ENCODE measurements around the gene ZFP62. TPM values are rescaled to one million over a fixed set of nuclear protein-coding genes. Genes with fewer than 3 reads are reported as not detected.

The ZFP62 gene
- total RNA-seq, 1 donor from 2014 or later: 14.5 TPM

DNA sequence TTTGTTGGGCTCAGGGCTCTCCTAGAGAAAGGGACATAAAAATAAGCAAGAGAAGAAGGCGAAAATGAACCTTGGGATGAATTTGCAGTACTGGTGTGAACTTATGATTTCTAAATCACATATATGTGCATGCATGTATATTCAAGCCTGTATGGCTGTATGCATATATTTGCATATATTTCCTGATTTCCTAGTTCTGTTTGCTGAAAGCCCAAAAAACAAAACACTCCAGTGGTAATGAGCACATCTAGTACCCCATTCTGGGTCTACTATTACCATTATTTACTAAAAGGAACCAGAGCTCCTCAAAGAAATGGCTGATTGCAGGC lies 7.3 kb downstream of the ZFP62 start:
- TF ChIP-seq, protein P1, sequence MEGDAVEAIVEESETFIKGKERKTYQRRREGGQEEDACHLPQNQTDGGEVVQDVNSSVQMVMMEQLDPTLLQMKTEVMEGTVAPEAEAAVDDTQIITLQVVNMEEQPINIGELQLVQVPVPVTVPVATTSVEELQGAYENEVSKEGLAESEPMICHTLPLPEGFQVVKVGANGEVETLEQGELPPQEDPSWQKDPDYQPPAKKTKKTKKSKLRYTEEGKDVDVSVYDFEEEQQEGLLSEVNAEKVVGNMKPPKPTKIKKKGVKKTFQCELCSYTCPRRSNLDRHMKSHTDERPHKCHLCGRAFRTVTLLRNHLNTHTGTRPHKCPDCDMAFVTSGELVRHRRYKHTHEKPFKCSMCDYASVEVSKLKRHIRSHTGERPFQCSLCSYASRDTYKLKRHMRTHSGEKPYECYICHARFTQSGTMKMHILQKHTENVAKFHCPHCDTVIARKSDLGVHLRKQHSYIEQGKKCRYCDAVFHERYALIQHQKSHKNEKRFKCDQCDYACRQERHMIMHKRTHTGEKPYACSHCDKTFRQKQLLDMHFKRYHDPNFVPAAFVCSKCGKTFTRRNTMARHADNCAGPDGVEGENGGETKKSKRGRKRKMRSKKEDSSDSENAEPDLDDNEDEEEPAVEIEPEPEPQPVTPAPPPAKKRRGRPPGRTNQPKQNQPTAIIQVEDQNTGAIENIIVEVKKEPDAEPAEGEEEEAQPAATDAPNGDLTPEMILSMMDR (IDR thresholded peaks at IDR 0.05; ENCODE audit: insufficient read depth, low read depth, low read length): no peak
- no peak for TF ChIP-seq EZH2 (IDR thresholded peaks at IDR 0.05; ENCODE audit: insufficient read depth, low read length)
- Mint-ChIP-seq H3K27me3 (ENCODE audit: low read depth, unreplicated experiment) (no peaks in the 10 kb centered on the region), H3K9me3 (ENCODE audit: unreplicated experiment) (peaks cover 28% of the 10 kb centered on the region), H3K4me1 (ENCODE audit: low read depth, unreplicated experiment) (no peaks in the 10 kb centered on the region), H3K36me3 (ENCODE audit: low read depth, unreplicated experiment) (peaks cover 51% of the 10 kb centered on the region), H3K4me3 (ENCODE audit: unreplicated experiment) (no peak overlapping the region), H3K27ac (ENCODE audit: unreplicated experiment) (no peak overlapping the region)
- Histone ChIP-seq H2AFZ (ENCODE audit: low read depth, low read length) (no peak overlapping the region), H3K9ac (ENCODE audit: low read length) (no peak overlapping the region), H3K27ac (ENCODE audit: low read depth, low read length) (no peak overlapping the region), H4K20me1 (ENCODE audit: insufficient read depth, low read length) (no peaks in the 10 kb centered on the region), H3K79me2 (ENCODE audit: insufficient read depth, low read length) (peaks cover 8% of the 10 kb centered on the region), H3K36me3 (ENCODE audit: insufficient read depth, low read length) (peaks cover 29% of the 10 kb centered on the region), H3K4me3 (ENCODE audit: insufficient read depth, low read depth, low read length) (no peak overlapping the region), H3K9me3 (ENCODE audit: insufficient read depth, low read depth, low read length) (peaks cover 30% of the 10 kb centered on the region), H3K4me2 (ENCODE audit: low read length) (no peak overlapping the region), H3K4me1 (ENCODE audit: insufficient read depth, low read length) (no peaks in the 10 kb centered on the region), H3K27me3 (ENCODE audit: insufficient read depth, low read length) (no peaks in the 10 kb centered on the region)
- FAIRE-seq (no peak), DNase-seq (ENCODE audit: low read depth) (no peak)

DNA sequence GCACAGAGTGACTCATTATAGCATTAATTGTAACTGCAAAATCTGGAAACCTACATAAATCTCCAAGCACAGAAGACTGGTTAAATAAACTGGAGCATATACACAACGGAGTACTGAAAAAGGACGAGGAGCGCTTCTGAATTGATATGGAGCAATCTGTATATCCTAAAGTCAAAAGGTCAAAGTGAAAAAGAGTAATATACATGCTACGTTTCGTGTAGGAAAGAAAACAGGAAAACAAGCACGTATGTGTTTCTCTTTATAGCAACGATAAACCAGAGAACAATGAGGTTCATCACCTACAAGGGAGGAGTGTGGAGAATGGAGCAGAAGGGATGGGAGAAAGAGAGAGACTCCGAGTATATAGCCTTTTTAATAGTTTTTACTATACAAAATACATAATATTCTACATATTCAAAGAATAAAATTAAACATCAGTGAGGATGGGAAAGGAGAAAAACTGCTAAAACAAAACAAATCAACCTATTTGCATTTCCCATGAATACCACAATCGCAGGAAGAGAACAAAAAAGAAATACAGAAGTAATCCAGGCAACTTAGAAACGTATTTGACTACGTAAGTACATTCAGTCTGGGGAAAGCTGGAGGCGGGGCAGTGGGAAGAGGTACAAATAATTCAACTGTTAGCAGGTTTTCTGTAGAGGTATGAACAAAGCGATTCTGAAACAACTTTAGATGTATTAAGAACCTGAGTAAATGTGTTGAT lies 7.8 kb downstream of the ZFP62 start:
- DNase-seq (ENCODE audit: low read depth) (no peak), FAIRE-seq (no peak)
- TF ChIP-seq, protein P1 (IDR thresholded peaks at IDR 0.05; ENCODE audit: insufficient read depth, low read depth, low read length): no peak
- TF ChIP-seq EZH2 (IDR thresholded peaks at IDR 0.05; ENCODE audit: insufficient read depth, low read length): no peak
- Mint-ChIP-seq H3K36me3 (ENCODE audit: low read depth, unreplicated experiment) (peaks cover 56% of the 10 kb centered on the region), H3K27ac (ENCODE audit: unreplicated experiment) (no peak overlapping the region), H3K9me3 (ENCODE audit: unreplicated experiment) (peaks cover 33% of the 10 kb centered on the region), H3K4me1 (ENCODE audit: low read depth, unreplicated experiment) (no peaks in the 10 kb centered on the region), H3K27me3 (ENCODE audit: low read depth, unreplicated experiment) (no peaks in the 10 kb centered on the region), H3K4me3 (ENCODE audit: unreplicated experiment) (no peak overlapping the region)
- Histone ChIP-seq H3K79me2 (ENCODE audit: insufficient read depth, low read length) (peaks cover 4% of the 10 kb centered on the region), H3K4me2 (ENCODE audit: low read length) (no peak overlapping the region), H3K4me1 (ENCODE audit: insufficient read depth, low read length) (no peaks in the 10 kb centered on the region), H3K27ac (ENCODE audit: low read depth, low read length) (no peak overlapping the region), H4K20me1 (ENCODE audit: insufficient read depth, low read length) (no peaks in the 10 kb centered on the region), H3K36me3 (ENCODE audit: insufficient read depth, low read length) (peaks cover 30% of the 10 kb centered on the region), H3K9ac (ENCODE audit: low read length) (no peak overlapping the region), H3K9me3 (ENCODE audit: insufficient read depth, low read depth, low read length) (peaks cover 34% of the 10 kb centered on the region), H3K4me3 (ENCODE audit: insufficient read depth, low read depth, low read length) (no peak overlapping the region), H2AFZ (ENCODE audit: low read depth, low read length) (no peak overlapping the region), H3K27me3 (ENCODE audit: insufficient read depth, low read length) (no peaks in the 10 kb centered on the region)

DNA sequence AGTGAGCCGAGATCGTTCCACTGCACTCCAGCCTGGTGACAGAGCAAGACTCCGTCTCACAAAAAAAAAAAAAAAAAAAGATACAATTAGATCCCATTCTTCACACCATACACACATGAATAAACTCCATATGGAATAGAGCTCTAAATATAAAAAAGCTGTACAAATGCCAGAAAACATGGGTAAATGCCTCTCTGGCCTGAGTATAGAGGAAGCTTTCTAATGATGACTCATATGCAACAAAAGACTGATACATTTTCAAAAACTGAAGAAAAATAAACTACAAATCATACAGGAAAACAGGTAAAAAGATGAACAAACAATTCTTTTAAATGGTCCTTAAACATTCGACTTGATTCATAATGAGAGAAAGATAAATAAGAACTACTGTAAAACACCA lies 8.6 kb downstream of the ZFP62 start:
- no peak overlapping the region for H2AFZ ChIP-seq (ENCODE audit: low read depth, low read length)
- no peaks in the 10 kb centered on the region for H4K20me1 ChIP-seq (ENCODE audit: insufficient read depth, low read length)
- H3K27ac Mint-ChIP-seq (ENCODE audit: unreplicated experiment): no peak overlapping the region
- H3K4me3 Mint-ChIP-seq (ENCODE audit: unreplicated experiment): no peak overlapping the region
- peaks cover 34% of the 10 kb centered on the region for H3K9me3 ChIP-seq (ENCODE audit: insufficient read depth, low read depth, low read length)
- no peak for FAIRE-seq
- H3K36me3 Mint-ChIP-seq (ENCODE audit: low read depth, unreplicated experiment): peaks cover 61% of the 10 kb centered on the region
- H3K4me3 ChIP-seq (ENCODE audit: insufficient read depth, low read depth, low read length): no peak overlapping the region
- no peak overlapping the region for H3K27ac ChIP-seq (ENCODE audit: low read depth, low read length)
- no peak overlapping the region for H3K4me2 ChIP-seq (ENCODE audit: low read length)
- no peak overlapping the region for H3K9ac ChIP-seq (ENCODE audit: low read length)
- no peaks in the 10 kb centered on the region for H3K27me3 Mint-ChIP-seq (ENCODE audit: low read depth, unreplicated experiment)
- no peak for DNase-seq (ENCODE audit: low read depth)
- H3K9me3 Mint-ChIP-seq (ENCODE audit: unreplicated experiment): peaks cover 37% of the 10 kb centered on the region
- H3K79me2 ChIP-seq (ENCODE audit: insufficient read depth, low read length): peaks cover 3% of the 10 kb centered on the region
- no peaks in the 10 kb centered on the region for H3K4me1 ChIP-seq (ENCODE audit: insufficient read depth, low read length)
- TF ChIP-seq, protein P1 (IDR thresholded peaks at IDR 0.05; ENCODE audit: insufficient read depth, low read depth, low read length): no peak
- no peak for TF ChIP-seq EZH2 (IDR thresholded peaks at IDR 0.05; ENCODE audit: insufficient read depth, low read length)
- peaks cover 31% of the 10 kb centered on the region for H3K36me3 ChIP-seq (ENCODE audit: insufficient read depth, low read length)
- H3K27me3 ChIP-seq (ENCODE audit: insufficient read depth, low read length): no peaks in the 10 kb centered on the region
- H3K4me1 Mint-ChIP-seq (ENCODE audit: low read depth, unreplicated experiment): no peaks in the 10 kb centered on the region

All from astrocyte (in vitro differentiated cells and primary cell).